WTC11 (cell line): ENCODE results near the gene UBC. TPM values are rescaled to one million over a fixed set of nuclear protein-coding genes. Genes with fewer than 3 reads are reported as not detected.

Source experiments
- ATAC-seq: fragments of 200-7000 bp; cut with Tn5 transposase; 2 replicates; pipeline ENCODE4 v1.10.0; 2021; ENCODE audit warnings: mild to moderate bottlenecking, moderate library complexity
- CTCF ChIA-PET: fragments of 300-600 bp; sonication (Branson Sonifier 250); formaldehyde crosslinking; loops from one replicate; lab custom pipeline; 2021; ENCODE audit warnings: antibody characterized with exemption; lab: Charles Lee
- POLR2A ChIA-PET: fragments of 350-600 bp; sonication (Branson Sonifier 250); formaldehyde crosslinking; loops from one replicate; lab custom pipeline; 2021; ENCODE audit warnings: antibody characterized with exemption; lab: Charles Lee
- DNase-seq: peaks from one replicate; pipeline ENCODE4 v3.0.0; 2021; ENCODE audit warnings: low spot score
- H3K27ac Mint-ChIP-seq: 2 replicates; pipeline ENCODE4 v1.8.0; 2021; ENCODE audit warnings: mixed read lengths
- H3K27me3 Mint-ChIP-seq: 2 replicates; pipeline ENCODE4 v1.8.0; 2021; ENCODE audit warnings: low read depth, mild to moderate bottlenecking, moderate library complexity, mixed read lengths
- H3K36me3 Mint-ChIP-seq: 2 replicates; pipeline ENCODE4 v1.8.0; 2021; ENCODE audit warnings: mixed read lengths
- H3K4me1 Mint-ChIP-seq: 2 replicates; pipeline ENCODE4 v1.8.0; 2022; ENCODE audit warnings: mixed read lengths
- H3K4me3 Mint-ChIP-seq: 2 replicates; pipeline ENCODE4 v1.8.0; 2021; ENCODE audit warnings: mild to moderate bottlenecking, moderate library complexity, mixed read lengths
- H3K9me3 Mint-ChIP-seq: 2 replicates; pipeline ENCODE4 v1.8.0; 2021; ENCODE audit warnings: mixed read lengths
- ELF4 ChIP-seq: sonication (generic); formaldehyde crosslinking; IDR thresholded peaks from 2 replicates; pipeline ENCODE4 v1.8.1; 2022; ENCODE audit warnings: low read depth, mild to moderate bottlenecking, moderate library complexity, missing genetic modification reagents
- FOXJ3 ChIP-seq: sonication (generic); formaldehyde crosslinking; IDR thresholded peaks from 2 replicates; pipeline ENCODE4 v1.9.0; 2021; ENCODE audit warnings: missing genetic modification reagents, mild to moderate bottlenecking, borderline replicate concordance
- FOXP1 ChIP-seq: sonication (generic); formaldehyde crosslinking; IDR thresholded peaks from 2 replicates; pipeline ENCODE4 v1.8.0; 2022; ENCODE audit warnings: missing genetic modification reagents, mild to moderate bottlenecking, moderate library complexity, borderline replicate concordance
- GABPB1 ChIP-seq: sonication (generic); formaldehyde crosslinking; IDR thresholded peaks from 2 replicates; pipeline ENCODE4 v1.8.1; 2023; ENCODE audit warnings: mild to moderate bottlenecking, missing genetic modification reagents
- GRHL2 ChIP-seq: fragments of 250-450 bp; sonication (Bioruptor Pico); IDR thresholded peaks from 2 replicates; pipeline ENCODE4 v1.8.0; 2022; ENCODE audit warnings: mild to moderate bottlenecking, moderate library complexity; ENCODE audit not compliant: insufficient replicate concordance, severe bottlenecking
- GTF2I ChIP-seq: fragments of 250-450 bp; sonication (Bioruptor Pico); conservative IDR thresholded peaks from 2 replicates; pipeline ENCODE4 v1.4.0; 2021; ENCODE audit warnings: mild to moderate bottlenecking
- JAZF1 ChIP-seq: fragments of 250-450 bp; sonication (Bioruptor Pico); IDR thresholded peaks from 2 replicates; pipeline ENCODE4 v1.9.0; 2021; ENCODE audit warnings: moderate library complexity, mild to moderate bottlenecking, inconsistent platforms
- MXD4 ChIP-seq: fragments of 250-450 bp; sonication (Bioruptor Pico); IDR thresholded peaks from 2 replicates; pipeline ENCODE4 v1.8.0; 2021; ENCODE audit warnings: mild to moderate bottlenecking, moderate library complexity, borderline replicate concordance
- MYBL2 ChIP-seq: sonication (generic); formaldehyde crosslinking; IDR thresholded peaks from 2 replicates; pipeline ENCODE4 v1.8.1; 2023; ENCODE audit warnings: mild to moderate bottlenecking, moderate library complexity, missing genetic modification reagents
- NFYB ChIP-seq: sonication (generic); formaldehyde crosslinking; conservative IDR thresholded peaks from 2 replicates; pipeline ENCODE4 v1.8.0; 2022; ENCODE audit warnings: low read depth, missing genetic modification reagents
- PRRX2 ChIP-seq: fragments of 250-450 bp; sonication (Bioruptor Pico); IDR thresholded peaks from 2 replicates; pipeline ENCODE4 v1.8.0; 2021; ENCODE audit warnings: mild to moderate bottlenecking
- RORB ChIP-seq: fragments of 250-450 bp; sonication (Bioruptor Pico); IDR thresholded peaks from 2 replicates; pipeline ENCODE4 v1.9.0; 2021; ENCODE audit warnings: mild to moderate bottlenecking
- TEAD1 ChIP-seq: sonication (generic); formaldehyde crosslinking; IDR thresholded peaks from 2 replicates; pipeline ENCODE4 v1.8.0; 2022; ENCODE audit warnings: mild to moderate bottlenecking, missing genetic modification reagents
- ZBTB21 ChIP-seq: sonication (generic); formaldehyde crosslinking; IDR thresholded peaks from 2 replicates; pipeline ENCODE4 v1.8.1; 2023; ENCODE audit warnings: mild to moderate bottlenecking, missing genetic modification reagents, borderline replicate concordance
- ZNF121 ChIP-seq: sonication (generic); formaldehyde crosslinking; IDR thresholded peaks from 2 replicates; pipeline ENCODE4 v1.8.0; 2023; ENCODE audit warnings: missing genetic modification reagents
- ZNF671 ChIP-seq: fragments of 250-450 bp; sonication (Bioruptor Pico); IDR thresholded peaks from 2 replicates; pipeline ENCODE4 v1.8.0; 2021; ENCODE audit warnings: mild to moderate bottlenecking
- total RNA-seq: library from RNA; stranded (reverse); gene quantifications from 3 replicates; pipeline ENCODE4 v1.2.3, GENCODE V29; 2021
- TF ChIP-seq, protein P1 (sequence below): sonication (generic); formaldehyde crosslinking; IDR thresholded peaks from 2 replicates; pipeline ENCODE4 v1.8.1; 2023; ENCODE audit warnings: mild to moderate bottlenecking, moderate library complexity, missing genetic modification reagents
- TF ChIP-seq, protein P2 (sequence below): fragments of 200-600 bp; IDR thresholded peaks from 2 replicates; pipeline ENCODE4 v1.8.0; 2022; ENCODE audit warnings: antibody characterized with exemption
- TF ChIP-seq, protein P3 (sequence below): sonication (generic); formaldehyde crosslinking; IDR thresholded peaks from 2 replicates; pipeline ENCODE4 v1.8.0; 2022; ENCODE audit warnings: mild to moderate bottlenecking, missing genetic modification reagents
- TF ChIP-seq, protein P4 (sequence below): sonication (generic); formaldehyde crosslinking; IDR thresholded peaks from 2 replicates; pipeline ENCODE4 v1.8.1; 2022; ENCODE audit warnings: missing genetic modification reagents, borderline replicate concordance
- TF ChIP-seq, protein P5 (sequence below): sonication (generic); formaldehyde crosslinking; IDR thresholded peaks from 2 replicates; pipeline ENCODE4 v1.8.1; 2023; ENCODE audit warnings: mild to moderate bottlenecking, missing genetic modification reagents, moderate library complexity

UBC gene
- total RNA-seq, 1 experiment from 2014 or later: 530 TPM

DNA sequence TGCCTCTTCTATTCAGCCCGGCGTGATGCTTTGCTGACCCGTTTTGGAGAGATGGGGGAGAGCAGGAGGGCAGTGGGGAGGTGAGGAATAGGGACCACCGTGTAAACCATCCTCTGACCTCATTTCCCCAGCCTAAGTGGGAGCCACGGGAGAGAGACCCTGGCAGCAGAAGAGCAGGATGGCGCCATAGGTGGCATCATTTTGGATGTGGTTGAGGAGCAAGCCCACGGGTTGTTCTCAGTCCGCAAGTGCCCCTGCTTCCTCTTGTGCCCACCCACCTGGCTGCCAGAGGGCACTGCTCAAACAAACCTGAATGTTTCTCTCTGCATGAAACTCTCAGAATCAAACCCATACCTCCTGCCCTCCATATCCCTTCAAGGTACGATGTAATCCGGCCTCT, 10.7 kb upstream of the UBC start (continued):
- no peak for TF ChIP-seq MYBL2
- TF ChIP-seq, protein P1, sequence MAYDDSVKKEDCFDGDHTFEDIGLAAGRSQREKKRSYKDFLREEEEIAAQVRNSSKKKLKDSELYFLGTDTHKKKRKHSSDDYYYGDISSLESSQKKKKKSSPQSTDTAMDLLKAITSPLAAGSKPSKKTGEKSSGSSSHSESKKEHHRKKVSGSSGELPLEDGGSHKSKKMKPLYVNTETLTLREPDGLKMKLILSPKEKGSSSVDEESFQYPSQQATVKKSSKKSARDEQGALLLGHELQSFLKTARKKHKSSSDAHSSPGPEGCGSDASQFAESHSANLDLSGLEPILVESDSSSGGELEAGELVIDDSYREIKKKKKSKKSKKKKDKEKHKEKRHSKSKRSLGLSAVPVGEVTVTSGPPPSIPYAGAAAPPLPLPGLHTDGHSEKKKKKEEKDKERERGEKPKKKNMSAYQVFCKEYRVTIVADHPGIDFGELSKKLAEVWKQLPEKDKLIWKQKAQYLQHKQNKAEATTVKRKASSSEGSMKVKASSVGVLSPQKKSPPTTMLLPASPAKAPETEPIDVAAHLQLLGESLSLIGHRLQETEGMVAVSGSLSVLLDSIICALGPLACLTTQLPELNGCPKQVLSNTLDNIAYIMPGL: no peak
- TF ChIP-seq, protein P2, sequence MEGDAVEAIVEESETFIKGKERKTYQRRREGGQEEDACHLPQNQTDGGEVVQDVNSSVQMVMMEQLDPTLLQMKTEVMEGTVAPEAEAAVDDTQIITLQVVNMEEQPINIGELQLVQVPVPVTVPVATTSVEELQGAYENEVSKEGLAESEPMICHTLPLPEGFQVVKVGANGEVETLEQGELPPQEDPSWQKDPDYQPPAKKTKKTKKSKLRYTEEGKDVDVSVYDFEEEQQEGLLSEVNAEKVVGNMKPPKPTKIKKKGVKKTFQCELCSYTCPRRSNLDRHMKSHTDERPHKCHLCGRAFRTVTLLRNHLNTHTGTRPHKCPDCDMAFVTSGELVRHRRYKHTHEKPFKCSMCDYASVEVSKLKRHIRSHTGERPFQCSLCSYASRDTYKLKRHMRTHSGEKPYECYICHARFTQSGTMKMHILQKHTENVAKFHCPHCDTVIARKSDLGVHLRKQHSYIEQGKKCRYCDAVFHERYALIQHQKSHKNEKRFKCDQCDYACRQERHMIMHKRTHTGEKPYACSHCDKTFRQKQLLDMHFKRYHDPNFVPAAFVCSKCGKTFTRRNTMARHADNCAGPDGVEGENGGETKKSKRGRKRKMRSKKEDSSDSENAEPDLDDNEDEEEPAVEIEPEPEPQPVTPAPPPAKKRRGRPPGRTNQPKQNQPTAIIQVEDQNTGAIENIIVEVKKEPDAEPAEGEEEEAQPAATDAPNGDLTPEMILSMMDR: no peak
- TF ChIP-seq, protein P3, sequence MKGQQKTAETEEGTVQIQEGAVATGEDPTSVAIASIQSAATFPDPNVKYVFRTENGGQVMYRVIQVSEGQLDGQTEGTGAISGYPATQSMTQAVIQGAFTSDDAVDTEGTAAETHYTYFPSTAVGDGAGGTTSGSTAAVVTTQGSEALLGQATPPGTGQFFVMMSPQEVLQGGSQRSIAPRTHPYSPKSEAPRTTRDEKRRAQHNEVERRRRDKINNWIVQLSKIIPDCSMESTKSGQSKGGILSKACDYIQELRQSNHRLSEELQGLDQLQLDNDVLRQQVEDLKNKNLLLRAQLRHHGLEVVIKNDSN (CRISPR knock-in tag): no peak

DNA sequence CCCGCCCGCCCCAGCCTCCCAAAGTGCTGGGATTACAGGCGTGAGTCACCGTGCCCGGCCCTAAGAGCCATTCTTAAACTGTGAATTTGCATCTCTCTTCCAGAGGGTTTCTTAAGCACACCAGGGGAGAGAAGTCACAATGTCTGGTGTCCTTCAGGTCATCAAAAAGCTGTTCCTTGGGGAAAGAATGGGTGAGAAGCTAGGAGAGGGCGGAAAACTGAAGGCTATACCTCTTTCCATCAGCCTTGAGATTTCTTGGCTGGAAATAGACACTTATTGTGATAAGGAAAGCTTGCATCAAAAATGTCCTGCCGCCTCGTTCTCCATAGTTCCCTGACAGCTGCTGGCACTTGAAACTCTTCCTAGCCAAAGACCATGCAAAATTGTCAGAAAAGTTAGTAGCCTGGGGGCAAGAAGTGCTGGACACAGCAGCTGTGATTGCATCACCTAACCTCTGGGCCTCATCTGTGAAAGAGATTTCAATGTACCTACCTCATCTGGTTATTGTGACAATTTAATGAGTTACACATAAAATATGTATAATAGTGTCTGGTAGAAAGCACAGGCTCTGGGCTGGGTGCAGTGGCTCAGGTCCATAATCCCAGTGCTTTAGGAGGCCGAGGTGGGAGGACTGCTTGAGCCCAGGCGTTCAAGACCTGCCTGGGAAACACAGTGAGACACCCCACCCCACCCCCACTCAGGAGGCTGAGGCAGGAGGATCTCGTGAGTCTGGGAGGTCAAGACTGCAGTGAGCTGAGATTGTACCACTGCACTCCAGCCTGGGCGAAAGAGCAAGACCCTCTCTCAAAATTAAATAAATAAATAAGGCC, 9.7 kb upstream of the UBC start:
- peak overlapping the region; percentile 88 for H3K27ac Mint-ChIP-seq
- no peak for TF ChIP-seq PRRX2 (CRISPR knock-in tag)
- 0 out of 2 replicates have a peak, but pooled peaks have one; percentile 40 for TF ChIP-seq GTF2I
- peak; percentile 53; the same call in 1 of the 2 replicates for TF ChIP-seq ZNF121
- no peak for TF ChIP-seq GRHL2
- peak; percentile 86 for TF ChIP-seq GABPB1
- peaks cover 45% of the 10 kb centered on the region for H3K4me1 Mint-ChIP-seq
- DNase-seq (no peak), ATAC-seq (peak; percentile 13)
- peaks cover 4% of the 10 kb centered on the region for H3K27me3 Mint-ChIP-seq
- CTCF ChIA-PET: interaction anchor here (0.5 to 1.6 kb wide), 3 partner anchors 16 to 789 kb away, joined by 3 to 10 read pairs (median 7); no protein-coding TSS in a partner anchor
- no peaks in the 10 kb centered on the region for H3K9me3 Mint-ChIP-seq
- peak overlapping the region; percentile 52 for H3K4me3 Mint-ChIP-seq
- H3K36me3 Mint-ChIP-seq: no peaks in the 10 kb centered on the region
- POLR2A ChIA-PET: interaction anchor here (0.6 to 1.2 kb wide), 3 partner anchors 9 to 16 kb away, joined by 3 to 6 read pairs (median 4); partner anchors contain the start of gene UBC

DNA sequence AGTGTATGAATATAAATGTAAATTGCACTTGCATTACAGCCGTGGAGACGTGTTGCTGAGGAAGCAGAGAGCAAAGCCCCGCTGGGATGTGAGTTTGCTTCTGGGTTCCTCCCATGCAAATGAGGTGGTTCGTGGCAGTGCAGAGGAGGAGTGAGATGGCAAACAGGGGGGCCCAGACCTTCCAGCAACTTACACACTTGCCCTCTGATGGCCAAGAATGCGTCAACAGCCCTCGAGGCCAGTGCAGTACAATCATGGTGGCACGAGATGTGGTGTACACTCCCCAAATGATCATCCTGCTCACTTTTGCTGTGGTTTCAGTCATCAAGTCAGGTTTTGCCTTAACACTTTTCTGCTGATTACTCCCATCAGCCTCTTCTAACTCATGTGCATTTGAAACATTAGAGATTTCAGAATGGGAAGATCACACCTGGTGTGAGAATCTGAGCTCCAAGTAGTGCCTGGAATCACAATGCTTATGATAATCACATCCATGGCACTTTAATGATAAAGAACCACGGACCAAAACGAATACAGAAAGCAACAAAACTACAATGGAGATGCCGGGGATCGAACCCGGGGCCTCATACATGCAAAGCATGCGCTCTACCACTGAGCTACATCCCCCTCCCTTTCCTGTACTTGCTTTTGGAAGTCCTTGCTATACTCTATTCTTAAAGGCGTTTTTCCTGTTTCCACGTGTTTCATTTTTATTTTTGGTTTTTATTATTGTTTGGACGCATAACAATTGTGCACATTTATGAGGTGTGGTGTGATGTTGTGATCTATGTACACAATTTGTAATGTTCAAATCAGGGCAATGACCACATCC, 7.0 kb upstream of the UBC start:
- peak overlapping the region; percentile 72 for H3K4me3 Mint-ChIP-seq
- no peaks in the 10 kb centered on the region for H3K9me3 Mint-ChIP-seq
- ATAC-seq (peak; percentile 23), DNase-seq (peak; percentile 73)
- POLR2A ChIA-PET: no interaction called here
- CTCF ChIA-PET: interaction anchor here (2.1 to 5.7 kb wide), 2 partner anchors 14 to 19 kb away, joined by 17 to 35 read pairs; no protein-coding TSS in a partner anchor
- H3K4me1 Mint-ChIP-seq: peaks cover 61% of the 10 kb centered on the region
- H3K36me3 Mint-ChIP-seq: no peaks in the 10 kb centered on the region
- H3K27me3 Mint-ChIP-seq: no peaks in the 10 kb centered on the region
- H3K27ac Mint-ChIP-seq: peak overlapping the region; percentile 99
- TF ChIP-seq TEAD1 (CRISPR knock-in tag): no peak
- TF ChIP-seq ELF4 (CRISPR knock-in tag): no peak
- TF ChIP-seq MYBL2: no peak
- TF ChIP-seq, protein P4, sequence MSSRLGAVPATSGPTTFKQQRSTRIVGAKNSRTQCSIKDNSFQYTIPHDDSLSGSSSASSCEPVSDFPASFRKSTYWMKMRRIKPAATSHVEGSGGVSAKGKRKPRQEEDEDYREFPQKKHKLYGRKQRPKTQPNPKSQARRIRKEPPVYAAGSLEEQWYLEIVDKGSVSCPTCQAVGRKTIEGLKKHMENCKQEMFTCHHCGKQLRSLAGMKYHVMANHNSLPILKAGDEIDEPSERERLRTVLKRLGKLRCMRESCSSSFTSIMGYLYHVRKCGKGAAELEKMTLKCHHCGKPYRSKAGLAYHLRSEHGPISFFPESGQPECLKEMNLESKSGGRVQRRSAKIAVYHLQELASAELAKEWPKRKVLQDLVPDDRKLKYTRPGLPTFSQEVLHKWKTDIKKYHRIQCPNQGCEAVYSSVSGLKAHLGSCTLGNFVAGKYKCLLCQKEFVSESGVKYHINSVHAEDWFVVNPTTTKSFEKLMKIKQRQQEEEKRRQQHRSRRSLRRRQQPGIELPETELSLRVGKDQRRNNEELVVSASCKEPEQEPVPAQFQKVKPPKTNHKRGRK (CRISPR knock-in tag): no peak
- no peak for TF ChIP-seq FOXP1 (CRISPR knock-in tag)
- TF ChIP-seq FOXJ3 (CRISPR knock-in tag): no peak
- peak; percentile 61; the same call in 1 of the 2 replicates for TF ChIP-seq GABPB1
- TF ChIP-seq, protein P5, sequence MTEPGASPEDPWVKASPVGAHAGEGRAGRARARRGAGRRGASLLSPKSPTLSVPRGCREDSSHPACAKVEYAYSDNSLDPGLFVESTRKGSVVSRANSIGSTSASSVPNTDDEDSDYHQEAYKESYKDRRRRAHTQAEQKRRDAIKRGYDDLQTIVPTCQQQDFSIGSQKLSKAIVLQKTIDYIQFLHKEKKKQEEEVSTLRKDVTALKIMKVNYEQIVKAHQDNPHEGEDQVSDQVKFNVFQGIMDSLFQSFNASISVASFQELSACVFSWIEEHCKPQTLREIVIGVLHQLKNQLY (CRISPR knock-in tag): no peak
- TF ChIP-seq, protein P3 (CRISPR knock-in tag): no peak
- no peak for TF ChIP-seq ZNF671 (CRISPR knock-in tag)
- no peak for TF ChIP-seq JAZF1 (CRISPR knock-in tag)
- TF ChIP-seq MXD4 (CRISPR knock-in tag): no peak
- TF ChIP-seq ZBTB21 (CRISPR knock-in tag): no peak
- TF ChIP-seq NFYB: no peak
- 0 out of 2 replicates have a peak, but pooled peaks have one; percentile 44 for TF ChIP-seq RORB (CRISPR knock-in tag)
